Measurements from ENCODE around the gene C5orf63.
"Not testable (repeated sequence)": the region's sequence is repeated elsewhere in the genome, so short reads cannot be mapped to it uniquely, and the experiment has no call there.

Gene C5orf63

GRCh38 chr5:127030259-127031146 lies 42.8 kb downstream of the C5orf63 start, which contains the start of gene MARCHF3:
TSS of gene MARCHF3 (minus strand) at chr5:127030558. CDS start at chr5:126918171, 112,387 bp downstream.
- DNase-seq, result peak; percentile 80 to 93

GRCh38 chr5:127029581-127030258 lies 43.6 kb downstream of the C5orf63 start:
- DNase-seq, result peak; percentile 66 to 86

- no peak for DNase-seq
Measured at GRCh38 chr5:127028822-127029457, 44.4 kb downstream of the C5orf63 start.

- no peak for DNase-seq
Measured at GRCh38 chr5:127027539-127027938, 45.8 kb downstream of the C5orf63 start.

GRCh38 chr5:127026166-127026565 lies 47.1 kb downstream of the C5orf63 start:
- no peak for DNase-seq

GRCh38 chr5:127025467-127025866 lies 47.8 kb downstream of the C5orf63 start:
- no peak for DNase-seq

GRCh38 chr5:127024821-127025220 lies 48.5 kb downstream of the C5orf63 start:
- DNase-seq, result no peak

GRCh38 chr5:127023552-127024191 lies 49.6 kb downstream of the C5orf63 start:
- DNase-seq, result not testable (repeated sequence)

- no peak for DNase-seq
Measured at GRCh38 chr5:127022846-127023245, 50.5 kb downstream of the C5orf63 start.

GRCh38 chr5:127019928-127020327 lies 53.4 kb downstream of the C5orf63 start:
- no peak for DNase-seq

- DNase-seq, result not testable (repeated sequence)
Measured at GRCh38 chr5:127016722-127017121, 56.6 kb downstream of the C5orf63 start.

GRCh38 chr5:127015716-127016115 lies 57.6 kb downstream of the C5orf63 start:
- no peak for DNase-seq

GRCh38 chr5:127014573-127014972 lies 58.7 kb downstream of the C5orf63 start:
- no peak for DNase-seq

GRCh38 chr5:127013407-127013806 lies 59.9 kb downstream of the C5orf63 start:
- no peak for DNase-seq

GRCh38 chr5:127012916-127013315 lies 60.4 kb downstream of the C5orf63 start:
- DNase-seq, result no peak

GRCh38 chr5:127011961-127012644 lies 61.2 kb downstream of the C5orf63 start:
- DNase-seq, result no peak

- DNase-seq, result no peak
Measured at GRCh38 chr5:127011153-127011552, 62.1 kb downstream of the C5orf63 start.

GRCh38 chr5:127010362-127010761 lies 62.9 kb downstream of the C5orf63 start:
- DNase-seq, result no peak

GRCh38 chr5:127009784-127010183 lies 63.5 kb downstream of the C5orf63 start:
- no peak for DNase-seq

GRCh38 chr5:127008300-127008975 lies 64.9 kb downstream of the C5orf63 start:
- no peak for DNase-seq

- DNase-seq, result no peak
Measured at GRCh38 chr5:127007522-127007921, 65.8 kb downstream of the C5orf63 start.

GRCh38 chr5:127006744-127007143 lies 66.6 kb downstream of the C5orf63 start:
- no peak for DNase-seq

Data from SW 1271 (cell line).